Neural cell (in vitro differentiated cells): Measurements from ENCODE around the gene C1orf21.

Experiments used
- CTCF ChIP-seq: fragments of 450-650 bp; IDR thresholded peaks from 2 replicates; pipeline ENCODE4 v1.5.1; 2014; ENCODE audit warnings: antibody characterized with exemption, mild to moderate bottlenecking, moderate library complexity; ENCODE audit not compliant: poor library complexity, severe bottlenecking
- EP300 ChIP-seq: fragments of 450-650 bp; conservative IDR thresholded peaks from 2 replicates; pipeline ENCODE4 v1.6.1; 2014; ENCODE audit warnings: antibody characterized with exemption, mild to moderate bottlenecking, moderate library complexity; ENCODE audit not compliant: poor library complexity, severe bottlenecking
- EZH2 ChIP-seq: fragments of 200-600, 300-800 bp; shearing (Covaris generic), sonication (generic); IDR thresholded peaks from 2 replicates; pipeline ENCODE4 v1.6.1; 2014; ENCODE audit warnings: antibody characterized with exemption, low read length, borderline replicate concordance, mild to moderate bottlenecking; ENCODE audit not compliant: insufficient read depth, poor library complexity, severe bottlenecking
- POLR2AphosphoS5 ChIP-seq: IDR thresholded peaks from 2 replicates; pipeline ENCODE4 v1.6.1; 2012
- RAD21 ChIP-seq: fragments of 450-650 bp; conservative IDR thresholded peaks from 2 replicates; pipeline ENCODE4 v1.6.1; 2014; ENCODE audit warnings: antibody characterized with exemption, mild to moderate bottlenecking, moderate library complexity
- REST ChIP-seq: IDR thresholded peaks from 2 replicates; pipeline ENCODE4 v1.6.1; 2012; ENCODE audit warnings: borderline replicate concordance
- SMC3 ChIP-seq: fragments of 450-650 bp; conservative IDR thresholded peaks from 2 replicates; pipeline ENCODE4 v1.6.1; 2014; ENCODE audit warnings: antibody characterized with exemption, mild to moderate bottlenecking, moderate library complexity; ENCODE audit not compliant: poor library complexity

GRCh38 chr1:184618851-184619250, 232.0 kb downstream of the C1orf21 start:
- TF ChIP-seq CTCF (no peak), EZH2 (no peak), POLR2AphosphoS5 (no peak), REST (no peak), EP300 (no peak), SMC3 (no peak), RAD21 (no peak)
